ENCODE data around the gene LCK.
"Not testable (repeated sequence)": the region's sequence is repeated elsewhere in the genome, so short reads cannot be mapped to it uniquely, and the experiment has no call there.

LCK gene

DNA sequence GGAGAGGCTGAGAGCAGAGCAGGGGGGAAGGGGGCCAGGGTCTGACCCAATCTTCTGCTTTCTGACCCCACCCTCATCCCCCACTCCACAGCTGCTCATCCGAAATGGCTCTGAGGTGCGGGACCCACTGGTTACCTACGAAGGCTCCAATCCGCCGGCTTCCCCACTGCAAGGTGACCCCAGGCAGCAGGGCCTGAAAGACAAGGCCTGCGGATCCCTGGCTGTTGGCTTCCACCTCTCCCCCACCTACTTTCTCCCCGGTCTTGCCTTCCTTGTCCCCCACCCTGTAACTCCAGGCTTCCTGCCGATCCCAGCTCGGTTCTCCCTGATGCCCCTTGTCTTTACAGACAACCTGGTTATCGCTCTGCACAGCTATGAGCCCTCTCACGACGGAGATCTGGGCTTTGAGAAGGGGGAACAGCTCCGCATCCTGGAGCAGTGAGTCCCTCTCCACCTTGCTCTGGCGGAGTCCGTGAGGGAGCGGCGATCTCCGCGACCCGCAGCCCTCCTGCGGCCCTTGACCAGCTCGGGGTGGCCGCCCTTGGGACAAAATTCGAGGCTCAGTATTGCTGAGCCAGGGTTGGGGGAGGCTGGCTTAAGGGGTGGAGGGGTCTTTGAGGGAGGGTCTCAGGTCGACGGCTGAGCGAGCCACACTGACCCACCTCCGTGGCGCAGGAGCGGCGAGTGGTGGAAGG is 23.7 kb downstream of the LCK start:
- no peak for FAIRE-seq

DNA sequence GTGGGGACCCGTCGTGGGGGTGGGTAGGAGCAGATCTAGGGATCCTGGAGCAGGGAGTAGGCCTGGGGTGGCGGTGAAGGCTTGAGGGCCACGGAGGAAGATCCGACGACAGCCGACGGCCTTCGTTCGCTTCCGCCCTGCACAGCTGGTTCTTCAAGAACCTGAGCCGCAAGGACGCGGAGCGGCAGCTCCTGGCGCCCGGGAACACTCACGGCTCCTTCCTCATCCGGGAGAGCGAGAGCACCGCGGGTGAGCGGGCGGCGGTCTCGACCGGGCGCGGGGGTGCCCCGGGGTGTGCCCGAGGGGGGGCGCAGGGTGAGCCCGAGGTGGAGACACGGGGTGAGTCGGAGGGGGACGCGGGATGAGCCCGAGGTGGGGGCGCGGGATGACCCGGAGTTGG is 24.4 kb downstream of the LCK start:
- FAIRE-seq, result no peak

DNA sequence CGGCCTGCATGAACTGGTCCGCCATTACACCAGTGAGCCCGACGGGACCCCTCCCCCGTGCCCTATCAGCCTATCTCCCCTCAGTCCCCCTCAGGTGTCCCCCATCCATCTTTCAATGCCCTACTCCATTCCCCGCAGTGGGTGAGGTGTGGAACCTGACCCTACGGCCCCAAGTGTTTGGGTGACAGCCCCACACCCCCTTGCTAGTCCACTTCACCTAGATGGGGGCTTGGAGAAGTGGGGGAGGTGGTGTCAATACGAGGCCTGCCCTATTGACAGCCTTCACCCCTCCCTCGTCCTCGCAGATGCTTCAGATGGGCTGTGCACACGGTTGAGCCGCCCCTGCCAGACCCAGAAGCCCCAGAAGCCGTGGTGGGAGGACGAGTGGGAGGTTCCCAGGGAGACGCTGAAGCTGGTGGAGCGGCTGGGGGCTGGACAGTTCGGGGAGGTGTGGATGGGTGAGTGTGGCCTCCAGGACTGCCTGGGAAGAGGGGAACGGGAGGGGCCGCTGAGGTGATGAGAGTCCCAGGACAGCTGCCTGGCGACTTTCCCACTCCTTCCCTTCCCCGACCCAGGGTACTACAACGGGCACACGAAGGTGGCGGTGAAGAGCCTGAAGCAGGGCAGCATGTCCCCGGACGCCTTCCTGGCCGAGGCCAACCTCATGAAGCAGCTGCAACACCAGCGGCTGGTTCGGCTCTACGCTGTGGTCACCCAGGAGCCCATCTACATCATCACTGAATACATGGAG is 25.1 kb downstream of the LCK start:
- FAIRE-seq, result no peak

DNA sequence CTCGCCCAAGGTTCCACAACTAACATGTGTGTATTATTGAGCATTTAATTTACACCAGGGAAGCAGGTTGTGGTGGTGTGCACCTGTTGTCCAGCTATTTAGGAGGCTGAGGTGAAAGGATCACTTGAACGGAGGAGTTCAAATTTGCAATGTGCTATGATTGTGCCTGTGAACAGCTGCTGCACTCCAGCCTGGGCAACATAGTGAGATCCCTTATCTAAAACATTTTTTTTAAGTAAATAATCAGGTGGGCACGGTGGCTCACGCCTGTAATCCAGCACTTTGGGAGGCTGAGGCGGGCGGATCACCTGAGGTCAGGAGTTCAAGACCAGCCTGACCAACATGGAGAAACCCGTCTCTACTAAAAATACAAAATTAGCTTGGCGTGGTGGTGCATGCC is 33.7 kb downstream of the LCK start:
- not testable (repeated sequence) for FAIRE-seq

DNA sequence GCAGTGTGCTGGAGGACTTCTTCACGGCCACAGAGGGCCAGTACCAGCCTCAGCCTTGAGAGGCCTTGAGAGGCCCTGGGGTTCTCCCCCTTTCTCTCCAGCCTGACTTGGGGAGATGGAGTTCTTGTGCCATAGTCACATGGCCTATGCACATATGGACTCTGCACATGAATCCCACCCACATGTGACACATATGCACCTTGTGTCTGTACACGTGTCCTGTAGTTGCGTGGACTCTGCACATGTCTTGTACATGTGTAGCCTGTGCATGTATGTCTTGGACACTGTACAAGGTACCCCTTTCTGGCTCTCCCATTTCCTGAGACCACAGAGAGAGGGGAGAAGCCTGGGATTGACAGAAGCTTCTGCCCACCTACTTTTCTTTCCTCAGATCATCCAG is 34.6 kb downstream of the LCK start:
- FAIRE-seq, result no peak

DNA sequence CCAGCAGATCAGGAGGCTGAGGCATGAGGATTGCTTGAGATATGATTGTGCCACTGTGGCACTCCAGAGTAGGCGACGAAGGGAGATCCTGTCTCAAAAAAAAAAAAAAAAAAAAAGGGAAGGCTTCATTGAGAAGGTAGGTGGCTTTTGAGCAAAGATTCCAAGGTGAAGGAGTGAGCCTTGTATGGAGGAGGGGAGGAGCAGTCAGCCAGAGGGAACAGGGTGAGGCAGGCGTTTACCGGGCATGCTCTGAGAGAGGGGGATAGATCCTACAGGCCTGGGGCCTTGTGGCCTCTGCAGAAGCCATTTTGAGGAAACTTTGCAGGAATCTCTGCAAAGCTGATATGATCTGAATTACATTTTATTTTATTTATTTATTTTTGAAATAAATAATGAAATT is 35.7 kb downstream of the LCK start:
- no peak for FAIRE-seq

DNA sequence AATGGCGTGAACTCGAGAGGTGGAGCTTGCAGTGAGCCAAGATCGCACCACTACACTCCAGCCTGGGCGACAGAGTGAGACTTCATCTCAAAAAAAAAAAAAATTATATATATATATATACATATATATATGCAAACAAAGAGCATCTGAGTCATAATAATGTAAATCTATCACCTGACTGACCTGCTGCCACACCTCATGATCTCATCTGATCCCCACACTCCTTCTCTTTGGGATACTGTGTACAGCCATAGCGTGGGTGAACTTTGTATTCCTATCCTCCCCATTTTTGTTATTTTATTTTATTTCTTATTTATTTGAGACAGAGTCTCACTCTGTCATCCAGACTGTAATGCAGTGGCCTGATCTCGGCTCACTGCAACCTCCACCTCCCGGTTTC is 38.2 kb downstream of the LCK start:
- FAIRE-seq, result no peak

DNA sequence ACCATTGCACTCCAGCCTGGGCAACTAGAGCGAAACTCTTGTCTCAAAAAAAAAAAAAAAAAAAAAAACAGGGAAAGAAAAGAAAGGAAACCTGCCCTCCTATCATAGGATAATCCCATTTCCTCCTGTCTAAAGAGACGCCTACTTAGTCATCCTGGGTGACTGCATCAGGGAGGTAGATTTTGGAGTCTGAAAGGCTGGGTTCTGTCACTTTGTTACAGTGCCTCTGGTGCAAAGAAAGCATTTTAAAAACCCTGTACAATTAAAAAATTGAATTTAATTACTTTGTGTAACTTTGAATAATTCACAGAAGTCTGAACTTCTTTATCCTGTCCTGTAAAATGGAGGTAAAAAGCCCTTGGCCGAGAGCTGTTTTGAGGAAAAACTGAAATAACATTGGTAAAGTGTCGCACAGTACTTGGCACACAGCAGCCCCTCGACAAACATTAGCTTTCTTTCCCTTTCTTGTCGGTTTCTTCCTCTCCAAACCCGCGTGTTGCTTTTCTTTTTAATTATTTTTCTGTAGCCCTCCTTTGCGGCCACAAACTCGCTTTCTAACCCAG is 40.2 kb downstream of the LCK start:
- no peak for FAIRE-seq

DNA sequence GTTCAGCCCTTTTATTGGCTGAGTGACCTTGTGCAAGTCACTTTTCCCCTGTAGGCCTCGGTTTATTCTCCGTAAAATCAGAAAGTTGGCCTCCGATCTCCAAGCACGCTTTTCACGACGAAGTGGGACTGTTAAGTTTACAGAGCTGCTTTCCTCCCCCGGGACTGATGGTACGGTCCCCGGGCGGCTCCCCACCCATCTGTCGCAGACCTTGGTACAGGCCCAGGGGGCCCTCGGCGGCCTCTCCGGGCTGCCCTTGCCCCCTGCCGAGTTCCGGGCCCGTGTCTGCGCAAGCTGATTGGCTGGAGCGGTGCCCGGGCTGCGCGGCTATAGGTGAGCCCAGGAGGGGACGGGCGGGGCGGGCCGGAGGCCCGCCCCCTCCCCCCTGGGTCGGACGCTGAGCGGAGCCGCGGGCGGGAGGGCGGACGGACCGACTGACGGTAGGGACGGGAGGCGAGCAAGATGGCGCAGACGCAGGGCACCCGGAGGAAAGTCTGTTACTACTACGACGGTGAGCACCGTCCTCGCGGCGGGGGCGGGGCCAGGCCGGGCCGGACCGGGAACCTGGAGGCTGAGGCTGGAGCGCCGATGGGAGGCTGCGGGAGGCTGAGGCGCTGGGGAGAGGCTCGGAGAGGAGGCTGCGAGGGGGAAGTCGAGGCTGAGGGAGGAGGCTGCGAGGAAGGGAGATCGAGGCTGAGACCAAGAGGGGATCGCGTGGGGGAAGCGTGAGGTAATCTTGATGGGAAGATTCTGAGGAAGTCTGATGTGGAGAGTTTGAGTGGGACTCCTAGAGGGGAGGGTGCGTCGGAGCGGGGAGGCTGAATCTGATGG is 40.9 kb downstream of the LCK start, which contains the start of gene HDAC1:
Gene HDAC1, plus strand, starts transcription at position 376 of the 831 bp plus-strand sequence. Its CDS starts 87 bp downstream, at position 463.
- peak; percentile 9 for FAIRE-seq

DNA sequence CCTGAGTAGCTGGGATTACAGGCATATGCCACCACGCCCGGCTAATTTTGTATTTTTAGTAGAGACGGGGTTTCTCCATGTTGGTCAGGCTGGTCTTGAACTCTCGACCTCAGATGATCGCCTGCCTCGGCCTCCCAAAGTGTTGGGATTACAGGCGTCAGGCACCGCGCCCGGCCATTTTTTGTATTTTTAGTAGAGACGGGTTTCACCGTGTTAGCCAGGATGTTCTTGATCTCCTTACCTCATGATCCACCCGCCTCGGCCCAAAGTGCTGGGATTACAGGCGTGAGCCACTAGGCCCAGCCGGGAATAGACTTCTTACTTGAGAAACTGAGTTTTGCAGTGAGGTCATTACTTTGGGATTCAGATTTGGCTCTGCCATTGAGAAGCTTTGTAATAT is 47.1 kb downstream of the LCK start:
- FAIRE-seq, result not testable (repeated sequence)

DNA sequence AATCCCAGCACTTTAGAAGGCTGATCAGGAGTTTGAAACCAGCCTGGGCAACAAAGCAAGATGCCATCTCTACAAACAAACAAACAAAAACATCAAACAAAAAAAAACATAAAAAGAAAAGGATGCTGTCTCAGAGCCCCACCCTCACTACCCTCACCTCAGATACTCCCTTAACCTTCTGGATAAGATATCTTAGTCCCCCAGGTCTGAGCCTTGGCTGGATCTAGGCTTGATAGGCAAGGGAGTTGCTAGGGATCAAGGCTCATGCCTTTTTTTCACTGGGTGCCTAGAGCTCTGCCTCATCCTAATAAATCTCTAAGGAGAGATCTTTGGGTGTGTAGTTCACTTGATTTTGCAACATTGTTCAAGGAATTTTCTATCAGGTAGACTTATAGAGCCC is 48.3 kb downstream of the LCK start:
- no peak for FAIRE-seq

DNA sequence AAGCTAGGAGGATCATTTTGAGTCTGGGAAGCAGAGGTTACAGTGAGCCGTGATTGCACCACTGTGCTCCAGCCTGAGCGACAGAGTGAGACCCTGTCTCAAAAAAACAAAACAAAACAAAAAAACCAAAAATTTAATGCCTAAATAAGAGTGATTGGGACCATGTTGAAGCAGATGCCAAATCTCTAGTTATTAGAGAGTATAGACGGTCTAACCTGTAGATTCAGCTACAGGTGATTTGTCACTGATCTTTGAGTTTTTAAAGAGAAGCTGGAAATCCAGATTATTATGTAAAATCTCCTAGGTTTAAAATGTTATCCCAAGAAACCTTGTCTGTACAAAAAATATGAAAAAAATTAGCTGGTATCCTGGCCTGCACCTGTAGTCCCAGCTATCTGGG is 52.3 kb downstream of the LCK start:
- FAIRE-seq, result no peak

DNA sequence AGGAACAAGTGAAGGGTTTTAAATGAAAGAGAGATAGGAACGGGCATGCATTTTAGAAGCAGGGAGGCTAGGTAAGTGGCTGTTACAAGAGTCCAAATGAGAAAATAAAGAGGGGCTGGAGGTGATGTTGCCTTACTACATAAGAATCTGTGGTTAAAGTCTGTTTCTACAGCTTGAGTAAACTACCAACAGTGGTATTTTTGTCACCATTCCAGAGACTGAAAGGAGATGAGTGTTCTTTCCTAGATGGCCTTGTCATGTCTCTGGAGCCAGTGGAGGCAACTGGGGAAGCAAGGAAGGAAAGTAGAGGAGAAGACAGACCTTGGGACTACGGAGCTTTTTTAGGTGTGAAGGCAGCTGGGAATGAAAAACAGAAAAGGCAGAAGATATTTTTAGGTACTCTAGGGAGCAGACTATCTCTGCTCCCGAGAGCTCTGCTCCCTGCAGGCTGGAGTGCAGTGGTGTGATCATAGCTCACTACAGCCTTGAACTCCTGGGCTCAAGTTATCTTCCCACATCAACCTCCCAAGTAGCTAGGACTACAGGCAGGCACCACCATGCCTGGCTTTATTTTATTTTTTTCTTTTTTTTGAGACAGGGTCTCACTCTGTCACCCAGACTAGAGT is 53.0 kb downstream of the LCK start:
- FAIRE-seq, result no peak

DNA sequence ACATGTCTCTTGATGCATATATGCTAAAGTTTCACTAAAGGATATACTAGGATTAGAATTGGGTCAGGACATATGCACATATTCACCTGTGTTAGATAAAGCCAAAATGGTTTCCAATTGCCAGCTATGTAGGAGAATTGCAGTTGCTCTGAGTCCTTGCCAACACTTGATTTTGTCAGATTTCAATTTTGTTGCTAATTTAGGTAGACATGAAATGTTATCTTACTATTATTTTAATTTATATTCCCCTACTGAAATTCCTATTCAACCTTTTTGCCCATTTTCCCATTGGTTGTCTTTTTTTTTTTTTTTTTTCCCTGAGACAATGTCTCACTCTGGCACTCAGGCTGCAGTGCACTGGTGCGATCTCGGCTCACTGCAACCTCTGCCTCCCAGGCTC is 54.2 kb downstream of the LCK start:
- no peak for FAIRE-seq

DNA sequence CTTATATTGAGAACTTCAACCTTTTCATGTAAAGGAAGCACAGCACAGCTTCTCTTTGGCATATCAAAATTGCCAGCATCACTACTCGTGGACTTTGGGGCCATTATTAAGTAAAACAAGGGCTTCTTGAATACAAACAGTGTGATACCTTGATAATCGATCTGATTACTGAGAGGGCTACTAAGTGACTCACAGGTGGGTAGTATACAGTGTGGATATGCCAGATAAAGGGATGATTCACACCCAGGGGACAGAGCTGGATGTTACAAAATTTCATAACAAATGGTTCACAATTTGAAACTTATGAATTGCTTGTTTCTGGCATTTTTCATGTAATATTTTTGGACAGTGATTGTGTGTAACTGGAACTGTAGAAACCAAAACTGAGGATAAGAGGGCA is 56.3 kb downstream of the LCK start:
- FAIRE-seq, result no peak

DNA sequence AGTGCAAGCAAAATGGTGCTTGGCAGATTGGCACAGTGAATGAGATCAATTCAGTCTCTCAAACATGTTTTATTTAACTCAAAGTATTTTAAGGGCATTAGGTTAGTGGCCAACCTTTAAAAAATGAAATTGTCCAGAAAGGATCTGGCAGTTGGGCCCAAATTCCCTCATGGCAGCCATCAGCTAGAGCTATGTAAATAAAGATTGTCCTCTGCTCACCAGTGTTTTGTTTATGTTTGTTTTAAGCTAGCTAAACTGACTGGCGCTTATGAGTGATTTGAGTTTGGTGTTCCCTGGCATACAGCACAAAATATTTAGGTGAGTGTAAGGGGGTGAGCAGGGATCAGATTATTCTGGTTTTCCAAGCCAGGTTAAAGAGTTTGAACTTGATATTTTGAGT is 58.9 kb downstream of the LCK start:
- no peak for FAIRE-seq

DNA sequence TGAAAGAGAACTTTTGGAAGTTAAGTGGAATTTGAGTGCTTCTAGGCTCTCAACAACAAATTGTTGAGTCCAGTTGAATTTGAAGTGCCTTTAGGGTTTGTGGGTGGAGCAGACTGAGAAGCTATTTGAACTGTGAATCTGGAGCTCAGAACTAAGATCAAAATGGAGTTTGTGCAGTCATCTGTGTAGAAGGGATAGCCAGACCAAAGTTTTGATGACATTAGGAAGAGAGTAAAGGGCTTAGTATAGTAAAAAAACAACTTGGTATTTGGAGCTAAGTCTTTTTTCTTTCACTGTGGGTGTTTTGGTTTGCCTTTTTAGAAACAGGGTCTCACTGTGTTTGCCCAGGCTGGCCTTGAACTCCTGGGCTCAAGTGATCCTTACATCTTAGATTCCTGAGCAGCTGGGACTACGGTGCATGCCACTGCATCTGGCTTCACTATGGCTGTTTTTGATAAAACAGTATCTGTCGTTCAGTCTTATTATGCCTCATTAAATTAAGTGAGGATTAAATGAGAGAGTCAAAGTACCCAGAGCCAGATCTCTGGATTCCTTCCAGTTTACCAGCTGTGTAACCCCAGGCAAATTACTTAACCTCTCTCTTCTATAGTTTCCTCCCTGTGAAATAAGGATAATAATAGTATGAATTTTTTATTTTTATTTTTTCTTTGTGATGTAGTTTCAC is 60.8 kb downstream of the LCK start:
- no peak for FAIRE-seq

DNA sequence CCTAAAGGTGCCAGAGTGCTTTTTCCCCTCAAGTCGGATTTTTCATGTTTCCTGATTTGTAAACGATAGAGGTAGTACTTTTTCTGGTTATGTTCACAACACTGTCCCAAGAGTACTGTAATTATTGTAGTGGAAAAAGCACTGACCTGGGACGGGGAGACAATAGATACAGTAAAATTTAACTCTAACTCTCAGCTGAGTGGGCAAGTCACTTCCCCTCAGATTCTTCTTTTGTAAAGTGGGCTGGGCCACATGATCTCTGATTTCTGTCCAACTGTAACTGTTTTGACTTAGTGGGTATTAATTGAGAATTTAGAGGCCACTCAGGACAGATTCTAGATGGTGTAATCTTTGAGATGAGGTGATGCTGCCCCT is 65.8 kb downstream of the LCK start:
- FAIRE-seq, result no peak

DNA sequence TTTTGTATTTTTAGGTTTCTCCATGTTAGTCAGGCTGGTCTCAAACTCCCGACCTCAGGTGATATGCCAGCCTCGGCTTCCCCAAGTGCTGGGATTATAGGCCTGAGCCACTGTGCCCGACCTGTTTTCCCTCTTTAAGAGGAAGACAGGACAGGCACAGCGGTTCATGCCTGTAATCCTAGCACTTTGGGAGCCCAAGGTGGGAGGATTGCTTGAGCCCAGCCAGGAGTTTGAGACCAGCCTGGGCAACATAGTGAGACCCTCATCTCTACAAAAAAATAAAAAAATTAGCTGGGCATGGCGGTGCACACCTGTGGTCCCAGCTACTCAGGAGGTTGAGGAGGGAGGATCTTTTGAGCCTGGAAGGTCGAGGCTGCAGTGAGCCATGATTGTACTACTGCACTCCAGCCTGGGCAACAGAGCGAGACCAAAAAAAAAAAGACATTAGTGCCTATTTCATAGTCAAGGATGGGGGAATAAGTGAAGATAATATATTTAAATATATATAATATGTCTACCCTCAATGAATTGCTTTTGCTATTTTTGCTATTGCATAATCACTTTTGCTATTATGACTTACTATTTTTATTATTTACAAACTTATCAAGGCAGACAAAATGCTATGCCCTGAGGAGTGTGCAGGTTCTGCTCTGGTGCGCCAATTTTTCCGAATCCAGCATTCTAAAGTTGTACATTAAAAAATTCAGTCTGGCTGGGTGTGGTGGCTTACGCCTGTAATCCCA is 67.2 kb downstream of the LCK start:
- FAIRE-seq, result no peak

DNA sequence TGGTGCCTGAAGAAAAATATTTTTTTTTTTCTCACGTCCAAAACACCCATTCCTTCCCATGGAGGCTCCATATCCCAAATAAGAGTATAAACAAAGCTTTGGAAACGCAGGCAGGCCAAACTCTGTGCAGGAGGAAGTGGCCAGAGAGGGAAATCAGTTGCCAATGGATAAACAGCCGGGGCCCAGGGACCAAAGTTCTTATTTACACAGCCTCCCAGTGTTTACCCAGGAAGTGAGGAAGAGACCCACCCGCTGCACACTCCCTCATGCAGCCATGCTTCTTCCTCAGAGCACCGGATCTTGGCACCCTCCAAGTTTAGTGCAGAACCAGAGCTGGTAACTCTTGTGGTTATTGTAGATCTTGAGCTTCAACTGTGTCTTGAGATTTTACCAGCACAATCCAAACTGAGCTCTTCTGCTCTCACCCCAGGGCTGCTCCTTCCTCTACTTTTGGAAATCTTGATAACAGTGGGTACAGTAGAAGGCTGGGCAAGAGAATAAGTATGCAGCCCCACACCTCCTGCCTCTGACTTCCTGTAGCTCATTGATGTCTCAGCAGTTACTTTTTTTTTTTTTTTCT is 70.7 kb downstream of the LCK start:
- FAIRE-seq, result no peak

DNA sequence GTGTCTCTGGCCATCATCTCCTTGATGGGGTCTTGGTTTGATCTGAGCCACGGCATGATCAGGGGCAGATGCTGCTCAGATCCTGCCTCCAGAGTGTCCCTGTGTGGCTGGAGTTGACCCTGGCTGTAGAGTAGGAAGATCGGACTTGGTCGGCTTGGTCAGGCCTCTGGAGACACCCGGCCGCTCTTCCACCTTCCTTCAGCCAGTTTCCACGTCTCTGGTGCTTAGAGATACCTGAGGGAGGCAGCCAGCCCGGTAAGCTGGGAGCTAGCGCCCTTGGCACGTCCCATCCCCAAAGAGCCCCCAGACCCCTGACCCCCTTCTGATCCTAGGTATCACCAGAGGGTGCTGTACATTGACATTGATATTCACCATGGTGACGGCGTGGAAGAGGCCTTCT is 76.1 kb downstream of the LCK start:
- no peak for FAIRE-seq
